Activated naive CD4-positive, alpha-beta T cell treated with anti-CD3 and anti-CD28 coated beads, Interleukin-2, amount 10 ng/mL, durations not matched to agents 7 days and 5 days (primary cell): ENCODE data around the gene RCN1.
"Not testable (repeated sequence)": the region's sequence is repeated elsewhere in the genome, so short reads cannot be mapped to it uniquely, and the experiment has no call there.

ENCODE experiments used
- CTCF ChIA-PET: fragments of 350-600 bp; sonication (Branson Sonifier 250); formaldehyde crosslinking; loops from one replicate; lab custom pipeline; 2021; ENCODE audit warnings: antibody characterized with exemption; lab: Charles Lee
- DNase-seq: peaks from one replicate; pipeline ENCODE4 v3.0.0-alpha.2; 2020
- H3K27ac Mint-ChIP-seq: one replicate; pipeline ENCODE4 v1.8.0; 2021; ENCODE audit warnings: mild to moderate bottlenecking, moderate library complexity, mixed read lengths
- H3K27me3 Mint-ChIP-seq: one replicate; pipeline ENCODE4 v1.8.0; 2021; ENCODE audit warnings: mild to moderate bottlenecking, mixed read lengths
- H3K36me3 Mint-ChIP-seq: one replicate; pipeline ENCODE4 v1.8.0; 2021; ENCODE audit warnings: mixed read lengths
- H3K4me1 Mint-ChIP-seq: one replicate; pipeline ENCODE4 v1.8.0; 2021; ENCODE audit warnings: mixed read lengths
- H3K4me3 Mint-ChIP-seq: one replicate; pipeline ENCODE4 v1.8.0; 2021; ENCODE audit warnings: mild to moderate bottlenecking, moderate library complexity, mixed read lengths
- H3K9me3 Mint-ChIP-seq: one replicate; pipeline ENCODE4 v1.8.0; 2021; ENCODE audit warnings: mixed read lengths

The RCN1 gene

GRCh38 chr11:32113200-32113919 is 22.5 kb downstream of the RCN1 start:
- Mint-ChIP-seq H3K36me3 (no peaks in the 10 kb centered on the region), H3K9me3 (no peaks in the 10 kb centered on the region), H3K27me3 (peaks cover 30% of the 10 kb centered on the region), H3K4me3 (no peak overlapping the region), H3K4me1 (no peaks in the 10 kb centered on the region), H3K27ac (no peak overlapping the region)
- CTCF ChIA-PET, result no interaction called here
- DNase-seq, result no peak

- Mint-ChIP-seq H3K9me3 (no peaks in the 10 kb centered on the region), H3K4me1 (no peaks in the 10 kb centered on the region), H3K27ac (no peak overlapping the region), H3K27me3 (peaks cover 30% of the 10 kb centered on the region), H3K4me3 (no peak overlapping the region), H3K36me3 (no peaks in the 10 kb centered on the region)
- no peak for DNase-seq
- CTCF ChIA-PET, result no interaction called here
These were observed 23.0 kb downstream of the RCN1 start for GRCh38 chr11:32113920-32114203.

DNA sequence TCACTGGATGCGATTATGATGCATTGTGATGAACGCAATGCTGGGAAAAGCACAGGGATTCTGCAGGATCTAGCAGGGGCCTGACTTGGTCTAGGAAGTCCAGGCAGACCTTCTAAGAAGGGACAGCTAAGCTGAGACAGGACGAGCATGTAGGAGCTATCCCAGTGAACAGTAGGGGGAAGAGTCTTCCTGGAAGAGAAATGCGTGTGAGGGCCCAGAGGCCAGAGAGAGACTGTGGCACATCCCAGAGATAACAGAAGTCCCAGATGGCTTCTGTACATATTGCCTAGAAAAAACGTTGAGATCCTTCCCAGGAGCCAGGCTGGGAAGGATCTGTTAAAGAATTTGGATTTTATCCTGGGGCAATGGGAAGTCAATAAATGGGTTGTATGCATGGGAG is 24.6 kb downstream of the RCN1 start:
- CTCF ChIA-PET, result no interaction called here

DNA sequence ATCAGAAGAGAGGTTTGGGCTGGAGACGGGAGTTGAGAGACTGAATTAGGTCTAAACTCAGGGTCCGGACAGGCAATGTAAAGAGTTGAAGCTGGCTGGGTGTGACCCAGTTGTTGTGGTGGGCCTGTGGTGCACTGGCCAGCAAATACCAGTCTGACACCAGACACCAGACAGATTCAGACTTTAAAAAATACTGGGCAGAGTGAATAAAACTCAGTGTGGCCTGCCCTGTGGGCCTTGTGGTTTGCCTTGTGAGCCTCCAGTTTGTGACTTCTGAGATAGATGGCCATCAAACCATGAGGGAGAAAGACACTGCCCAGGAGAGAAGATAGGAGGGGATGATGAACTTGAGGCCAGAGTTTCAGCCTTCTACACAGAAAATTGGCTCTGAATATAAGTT is 25.8 kb downstream of the RCN1 start:
- CTCF ChIA-PET, result interaction anchor here (1.3 kb wide), 1 partner anchor 34 kb away, joined by 4 read pairs; no protein-coding TSS in a partner anchor
- no peak overlapping the region for H3K4me3 Mint-ChIP-seq
- H3K9me3 Mint-ChIP-seq, result peaks cover 2% of the 10 kb centered on the region
- no peak for DNase-seq
- peaks cover 35% of the 10 kb centered on the region for H3K27me3 Mint-ChIP-seq
- peaks cover 5% of the 10 kb centered on the region for H3K4me1 Mint-ChIP-seq
- no peak overlapping the region for H3K27ac Mint-ChIP-seq
- no peaks in the 10 kb centered on the region for H3K36me3 Mint-ChIP-seq

More for the DNA sequence above, 24.6 kb downstream of the RCN1 start:
- H3K9me3 Mint-ChIP-seq, result peaks cover 2% of the 10 kb centered on the region
- peaks cover 34% of the 10 kb centered on the region for H3K27me3 Mint-ChIP-seq
- DNase-seq, result no peak
- no peak overlapping the region for H3K4me3 Mint-ChIP-seq
- H3K36me3 Mint-ChIP-seq, result no peaks in the 10 kb centered on the region
- no peak overlapping the region for H3K27ac Mint-ChIP-seq
- H3K4me1 Mint-ChIP-seq, result no peaks in the 10 kb centered on the region

DNA sequence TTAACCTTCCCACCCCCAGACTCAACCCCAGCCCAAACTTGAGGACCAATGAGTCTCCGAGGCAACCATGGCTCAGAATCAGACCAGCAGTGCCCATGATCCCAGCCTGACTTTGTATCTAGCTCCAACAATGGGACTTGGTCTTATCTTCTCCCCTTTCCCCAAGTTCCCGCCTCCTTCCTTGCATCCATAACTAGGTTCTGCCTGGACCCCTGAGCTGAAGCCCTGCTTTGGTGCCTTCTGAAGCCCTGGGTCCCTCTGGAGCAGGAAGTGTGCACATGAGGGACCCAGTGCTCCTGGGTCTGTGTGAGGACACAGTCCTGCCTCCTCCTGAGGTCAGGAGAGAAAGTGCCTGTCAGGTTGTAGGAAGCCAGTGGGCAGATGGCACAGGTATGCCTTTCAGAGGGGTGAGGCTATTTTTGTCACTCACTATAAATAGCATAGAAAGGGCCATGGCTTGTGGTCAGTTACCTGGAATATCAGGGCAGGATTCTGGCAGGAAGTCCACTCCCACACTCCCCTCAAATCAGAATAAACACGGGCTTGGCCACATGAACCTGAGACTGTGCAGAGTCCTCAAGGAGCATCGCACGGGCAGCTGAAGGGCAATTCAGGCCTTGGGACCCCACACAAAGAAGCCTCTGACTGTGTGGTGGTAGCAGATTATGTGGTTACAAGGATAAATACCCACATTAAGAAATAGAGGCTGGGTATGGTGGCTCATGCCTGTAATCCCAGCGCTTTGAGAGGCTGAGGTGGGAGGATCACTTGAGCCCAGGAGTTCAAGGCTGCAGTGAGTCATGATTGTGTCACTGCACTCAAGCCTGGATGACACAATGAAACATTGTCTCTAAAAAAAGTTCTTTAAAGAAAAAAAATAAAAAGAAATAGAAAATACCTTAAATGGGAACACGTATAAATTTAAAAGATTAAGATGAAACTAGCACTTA is 27.4 kb downstream of the RCN1 start:
- Mint-ChIP-seq H3K4me3 (no peak overlapping the region), H3K36me3 (no peaks in the 10 kb centered on the region), H3K4me1 (peaks cover 5% of the 10 kb centered on the region), H3K27me3 (peaks cover 33% of the 10 kb centered on the region), H3K27ac (no peak overlapping the region), H3K9me3 (peaks cover 2% of the 10 kb centered on the region)
- CTCF ChIA-PET, result interaction anchor here (1.3 kb wide), 1 partner anchor 32 kb away, joined by 4 read pairs; no protein-coding TSS in a partner anchor
- no peak for DNase-seq

GRCh38 chr11:32119139-32119538 is 28.3 kb downstream of the RCN1 start:
- DNase-seq, H3K9me3 Mint-ChIP-seq, H3K4me3 Mint-ChIP-seq, H3K4me1 Mint-ChIP-seq, CTCF ChIA-PET, H3K27ac Mint-ChIP-seq, H3K36me3 Mint-ChIP-seq: not testable (repeated sequence)
- H3K27me3 Mint-ChIP-seq, result peaks cover 33% of the 10 kb centered on the region

- H3K27me3 Mint-ChIP-seq, result peaks cover 30% of the 10 kb centered on the region
- H3K9me3 Mint-ChIP-seq, result peaks cover 2% of the 10 kb centered on the region
- no peaks in the 10 kb centered on the region for H3K36me3 Mint-ChIP-seq
- CTCF ChIA-PET, result no interaction called here
- no peak overlapping the region for H3K27ac Mint-ChIP-seq
- H3K4me3 Mint-ChIP-seq, result no peak overlapping the region
- peaks cover 5% of the 10 kb centered on the region for H3K4me1 Mint-ChIP-seq
- DNase-seq, result no peak
These were observed 30.1 kb downstream of the RCN1 start for GRCh38 chr11:32121012-32121411.

GRCh38 chr11:32122200-32122599 is 31.3 kb downstream of the RCN1 start:
- H3K27ac Mint-ChIP-seq, result no peak overlapping the region
- peaks cover 5% of the 10 kb centered on the region for H3K4me1 Mint-ChIP-seq
- H3K27me3 Mint-ChIP-seq, result peaks cover 32% of the 10 kb centered on the region
- H3K9me3 Mint-ChIP-seq, result peaks cover 2% of the 10 kb centered on the region
- no peak overlapping the region for H3K4me3 Mint-ChIP-seq
- DNase-seq, result no peak
- no peaks in the 10 kb centered on the region for H3K36me3 Mint-ChIP-seq
- CTCF ChIA-PET, result no interaction called here

- CTCF ChIA-PET, result no interaction called here
- H3K27me3 Mint-ChIP-seq, result peaks cover 14% of the 10 kb centered on the region
- H3K9me3 Mint-ChIP-seq, result no peaks in the 10 kb centered on the region
- H3K4me3 Mint-ChIP-seq, result no peak overlapping the region
- H3K4me1 Mint-ChIP-seq, result no peaks in the 10 kb centered on the region
- no peak for DNase-seq
- H3K27ac Mint-ChIP-seq, result no peak overlapping the region
- H3K36me3 Mint-ChIP-seq, result no peaks in the 10 kb centered on the region
These were observed 40.4 kb downstream of the RCN1 start for GRCh38 chr11:32131321-32131720.

- CTCF ChIA-PET, result no interaction called here
- H3K27me3 Mint-ChIP-seq, result no peaks in the 10 kb centered on the region
- H3K4me3 Mint-ChIP-seq, result no peak overlapping the region
- H3K9me3 Mint-ChIP-seq, result no peaks in the 10 kb centered on the region
- H3K36me3 Mint-ChIP-seq, result no peaks in the 10 kb centered on the region
- DNase-seq, result no peak
- no peaks in the 10 kb centered on the region for H3K4me1 Mint-ChIP-seq
- H3K27ac Mint-ChIP-seq, result no peak overlapping the region
These were observed 45.8 kb downstream of the RCN1 start for GRCh38 chr11:32136657-32137056.

DNA sequence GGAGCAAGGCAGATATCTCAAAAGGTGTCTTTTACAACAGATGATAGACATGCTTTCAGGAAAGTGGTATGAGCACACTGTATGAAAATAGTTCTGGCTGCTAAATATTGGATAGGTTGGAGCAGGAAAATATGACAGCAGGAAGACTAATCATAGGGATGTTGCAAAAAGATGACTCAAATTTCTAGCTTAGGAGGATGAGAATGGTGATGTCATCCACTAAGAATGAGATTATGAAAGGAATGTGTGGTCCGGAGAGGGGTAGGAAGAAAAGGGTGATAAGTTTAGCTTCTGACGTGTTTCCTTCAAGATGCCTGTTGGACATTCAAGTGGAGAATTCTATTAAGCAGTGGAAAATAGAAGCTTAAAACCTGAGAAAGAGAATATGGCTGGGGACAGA is 46.4 kb downstream of the RCN1 start:
- Mint-ChIP-seq H3K36me3 (no peaks in the 10 kb centered on the region), H3K9me3 (no peaks in the 10 kb centered on the region), H3K27me3 (no peaks in the 10 kb centered on the region), H3K4me3 (no peak overlapping the region), H3K27ac (no peak overlapping the region), H3K4me1 (peaks cover under 1% of the 10 kb centered on the region)
- CTCF ChIA-PET, result no interaction called here
- DNase-seq, result no peak

DNA sequence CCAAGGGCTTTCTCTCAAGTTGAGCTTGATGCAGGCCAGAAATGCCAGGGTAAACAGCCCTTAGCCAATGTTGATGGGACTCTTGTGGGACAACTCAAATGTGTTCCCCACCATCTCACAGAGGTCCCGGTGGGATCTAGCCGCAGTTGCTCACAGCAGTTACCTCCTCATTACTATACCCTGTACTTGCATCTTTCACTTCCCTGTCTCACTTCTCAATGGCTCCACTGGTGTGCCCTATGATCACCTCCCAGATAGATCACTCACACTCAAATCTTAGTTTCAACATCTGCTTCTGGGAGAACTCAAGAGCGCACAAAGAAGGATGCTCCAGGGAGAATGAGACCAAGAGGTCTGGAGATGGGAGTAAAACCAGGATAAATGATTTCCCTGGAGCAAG is 47.0 kb downstream of the RCN1 start:
- Mint-ChIP-seq H3K9me3 (no peaks in the 10 kb centered on the region), H3K4me1 (peaks cover 3% of the 10 kb centered on the region), H3K27ac (no peak overlapping the region), H3K27me3 (no peaks in the 10 kb centered on the region), H3K4me3 (no peak overlapping the region), H3K36me3 (no peaks in the 10 kb centered on the region)
- CTCF ChIA-PET, result no interaction called here
- no peak for DNase-seq

- no peaks in the 10 kb centered on the region for H3K36me3 Mint-ChIP-seq
- CTCF ChIA-PET, result no interaction called here
- no peak overlapping the region for H3K27ac Mint-ChIP-seq
- H3K27me3 Mint-ChIP-seq, result no peaks in the 10 kb centered on the region
- no peaks in the 10 kb centered on the region for H3K9me3 Mint-ChIP-seq
- H3K4me1 Mint-ChIP-seq, result peaks cover 3% of the 10 kb centered on the region
- no peak overlapping the region for H3K4me3 Mint-ChIP-seq
- no peak for DNase-seq
These were observed 48.0 kb downstream of the RCN1 start for GRCh38 chr11:32138902-32139301.

- no peak overlapping the region for H3K27ac Mint-ChIP-seq
- no peak overlapping the region for H3K4me3 Mint-ChIP-seq
- H3K27me3 Mint-ChIP-seq, result no peaks in the 10 kb centered on the region
- no peaks in the 10 kb centered on the region for H3K9me3 Mint-ChIP-seq
- CTCF ChIA-PET, result no interaction called here
- peaks cover 3% of the 10 kb centered on the region for H3K4me1 Mint-ChIP-seq
- no peak for DNase-seq
- H3K36me3 Mint-ChIP-seq, result no peaks in the 10 kb centered on the region
These were observed 49.1 kb downstream of the RCN1 start for GRCh38 chr11:32139896-32140520.
